ENCODE data around the gene TRIO.

The TRIO gene

GRCh38 chr5:14173377-14174229, 30.5 kb downstream of the TRIO start (continued):
- TF ChIP-seq AEBP2 (tag by site-specific recombination; IDR thresholded peaks at IDR 0.05; ENCODE audit: borderline replicate concordance) (no peak), ZNF776 (tag by site-specific recombination; IDR thresholded peaks at IDR 0.05; ENCODE audit: borderline replicate concordance) (no peak), ZNF132 (tag by site-specific recombination; IDR thresholded peaks at IDR 0.05; ENCODE audit: borderline replicate concordance) (no peak), ZXDB (tag by site-specific recombination; IDR thresholded peaks at IDR 0.05) (no peak; the same call in 1 of the 2 replicates), GLIS2 (tag by site-specific recombination; IDR thresholded peaks at IDR 0.05) (no peak), MYNN (tag by site-specific recombination; IDR thresholded peaks at IDR 0.05; ENCODE audit: borderline replicate concordance) (no peak), ZNF133 (tag by site-specific recombination; IDR thresholded peaks at IDR 0.05) (no peak), ZNF121 (tag by site-specific recombination; IDR thresholded peaks at IDR 0.05) (no peak), ZNF544 (tag by site-specific recombination; IDR thresholded peaks at IDR 0.05) (no peak), OSR2 (tag by site-specific recombination; IDR thresholded peaks at IDR 0.05) (peak; percentile 84), ZNF513 (tag by site-specific recombination; IDR thresholded peaks at IDR 0.05) (no peak), ELK4 (IDR thresholded peaks at IDR 0.05; ENCODE audit: borderline replicate concordance, low read depth, low read length) (no peak), KLF16 (tag by site-specific recombination; IDR thresholded peaks at IDR 0.05) (no peak), ZBTB44 (tag by site-specific recombination; IDR thresholded peaks at IDR 0.05) (0 out of 2 replicates have a peak, but pooled peaks have one; percentile 6), ZNF639 (tag by site-specific recombination; IDR thresholded peaks at IDR 0.05) (0 out of 2 replicates have a peak, but pooled peaks have one; percentile 42), KLF8 (tag by site-specific recombination; IDR thresholded peaks at IDR 0.05) (peak; percentile 62), ZNF398 (tag by site-specific recombination; IDR thresholded peaks at IDR 0.05) (no peak), PRDM2 (tag by site-specific recombination; IDR thresholded peaks at IDR 0.05; ENCODE audit: borderline replicate concordance) (no peak), ZNF658 (tag by site-specific recombination; IDR thresholded peaks at IDR 0.05) (no peak), ZNF629 (tag by site-specific recombination; IDR thresholded peaks at IDR 0.05) (0 out of 2 replicates have a peak, but pooled peaks have one; percentile 41), ZSCAN23 (tag by site-specific recombination; IDR thresholded peaks at IDR 0.05) (0 out of 2 replicates have a peak, but pooled peaks have one; percentile 79), ZFP69B (tag by site-specific recombination; IDR thresholded peaks at IDR 0.05) (no peak)
